ENCODE data around the gene GPC6.

Gene GPC6

GRCh38 chr13:94325650-94326049, 1099.0 kb downstream of the GPC6 start (continued):
- no peak for TF ChIP-seq INSM2 (tag by site-specific recombination; IDR thresholded peaks at IDR 0.05)
- no peak for TF ChIP-seq SP3 (tag by site-specific recombination; IDR thresholded peaks at IDR 0.05)
- TF ChIP-seq ZNF148 (tag by site-specific recombination; IDR thresholded peaks at IDR 0.05; ENCODE audit: borderline replicate concordance), result no peak

GRCh38 chr13:94327318-94327717, 1100.7 kb downstream of the GPC6 start:
- Histone ChIP-seq H3K4me1 (ENCODE audit: control insufficient read depth, insufficient read depth, low read length) (no peaks in the 10 kb centered on the region), H3K27ac (ENCODE audit: extremely low read depth, low read depth, low read length) (no peak overlapping the region), H3K4me3 (ENCODE audit: low read depth, low read length) (no peak overlapping the region), H3K36me3 (ENCODE audit: control insufficient read depth in 2 of 2, insufficient read depth in 1 of 2, low read length in 2 of 2) (no peaks in the 10 kb centered on the region), H3K9me3 (ENCODE audit: control insufficient read depth, insufficient read depth, low read depth, low read length) (no peaks in the 10 kb centered on the region)
- POLR2A ChIA-PET, result no interaction called here
- no peak for TF ChIP-seq TCF7L2 (IDR thresholded peaks at IDR 0.05; ENCODE audit: borderline replicate concordance, low read depth, low read length)
- no peak for TF ChIP-seq ZNF404 (tag by site-specific recombination; IDR thresholded peaks at IDR 0.05)
- TF ChIP-seq ZNF830 (tag by site-specific recombination; IDR thresholded peaks at IDR 0.05; ENCODE audit: low read depth), result no peak
- no peak for TF ChIP-seq KLF16 (tag by site-specific recombination; IDR thresholded peaks at IDR 0.05)
- no peak for TF ChIP-seq YY1 (tag by site-specific recombination; IDR thresholded peaks at IDR 0.05)
- TF ChIP-seq KLF8 (tag by site-specific recombination; IDR thresholded peaks at IDR 0.05), result no peak
- no peak for TF ChIP-seq INSM2 (tag by site-specific recombination; IDR thresholded peaks at IDR 0.05)
- TF ChIP-seq ATF2 (tag by site-specific recombination; IDR thresholded peaks at IDR 0.05; ENCODE audit: low read depth), result no peak
- TF ChIP-seq SCRT2 (tag by site-specific recombination; IDR thresholded peaks at IDR 0.05), result no peak
- TF ChIP-seq ZNF768 (tag by site-specific recombination; IDR thresholded peaks at IDR 0.05), result no peak
- TF ChIP-seq AEBP2 (tag by site-specific recombination; IDR thresholded peaks at IDR 0.05; ENCODE audit: borderline replicate concordance), result no peak
- CTCF ChIA-PET, result no interaction called here

- Histone ChIP-seq H3K9me3 (ENCODE audit: control insufficient read depth, insufficient read depth, low read depth, low read length) (no peaks in the 10 kb centered on the region), H3K4me3 (ENCODE audit: low read depth, low read length) (no peak overlapping the region), H3K27ac (ENCODE audit: extremely low read depth, low read depth, low read length) (no peak overlapping the region), H3K4me1 (ENCODE audit: control insufficient read depth, insufficient read depth, low read length) (no peaks in the 10 kb centered on the region), H3K36me3 (ENCODE audit: control insufficient read depth in 2 of 2, insufficient read depth in 1 of 2, low read length in 2 of 2) (no peaks in the 10 kb centered on the region)
- CTCF ChIA-PET, result no interaction called here
- TF ChIP-seq GLI4 (tag by site-specific recombination; IDR thresholded peaks at IDR 0.05) (no peak), ZNF423 (tag by site-specific recombination; IDR thresholded peaks at IDR 0.05) (no peak)
- POLR2A ChIA-PET, result no interaction called here
Observed at GRCh38 chr13:94328381-94329041, 1101.9 kb downstream of the GPC6 start.
